ENCODE data around the gene CALY.

Gene CALY

GRCh38 chr10:133310789-133311188 lies 25.9 kb downstream of the CALY start:
- H3K27ac ChIP-seq, result no peak overlapping the region
- TF ChIP-seq ZFX (IDR thresholded peaks at IDR 0.05; ENCODE audit: borderline replicate concordance) (no peak), CTCF (IDR thresholded peaks at IDR 0.05) (no peak)

- no peak overlapping the region for H3K27ac ChIP-seq
Observed at GRCh38 chr10:133310399-133310755, 26.3 kb downstream of the CALY start.

GRCh38 chr10:133309720-133310398 lies 26.8 kb downstream of the CALY start:
- H3K27ac ChIP-seq, result peak overlapping the region; percentile 92
- TF ChIP-seq CTCF (IDR thresholded peaks at IDR 0.05), result no peak
- TF ChIP-seq ZFX (IDR thresholded peaks at IDR 0.05; ENCODE audit: borderline replicate concordance), result no peak

More at GRCh38 chr10:133310399-133310755, 26.3 kb downstream of the CALY start:
- no peak for TF ChIP-seq CTCF (IDR thresholded peaks at IDR 0.05)
- TF ChIP-seq ZFX (IDR thresholded peaks at IDR 0.05; ENCODE audit: borderline replicate concordance), result no peak

GRCh38 chr10:133309100-133309719 lies 27.5 kb downstream of the CALY start:
- H3K27ac ChIP-seq, result peak overlapping the region; percentile 92
- TF ChIP-seq CTCF (IDR thresholded peaks at IDR 0.05), result peak; percentile 46
- TF ChIP-seq ZFX (IDR thresholded peaks at IDR 0.05; ENCODE audit: borderline replicate concordance), result no peak

GRCh38 chr10:133308421-133309099 lies 28.1 kb downstream of the CALY start, which contains the start of the genes TUBGCP2 and ZNF511:
TUBGCP2 (minus strand) TSS chr10:133308872; CDS start chr10:133302941, 5,931 bp downstream.
ZNF511 (plus strand) TSS chr10:133308914; CDS start chr10:133308944, 30 bp downstream.
- TF ChIP-seq CTCF (IDR thresholded peaks at IDR 0.05) (no peak), ZFX (IDR thresholded peaks at IDR 0.05; ENCODE audit: borderline replicate concordance) (no peak)
- peak within 1 kb of the TSS; percentile 92 for H3K27ac ChIP-seq

- peak; percentile 89 for TF ChIP-seq CTCF (IDR thresholded peaks at IDR 0.05)
- TF ChIP-seq ZFX (IDR thresholded peaks at IDR 0.05; ENCODE audit: borderline replicate concordance), result no peak
- peak overlapping the region; percentile 92 for H3K27ac ChIP-seq
Observed at GRCh38 chr10:133307776-133308420, 28.8 kb downstream of the CALY start.

Data from 22Rv1 (cell line).